Measurements from ENCODE around the gene UGT1A7.

UGT1A7 gene

DNA sequence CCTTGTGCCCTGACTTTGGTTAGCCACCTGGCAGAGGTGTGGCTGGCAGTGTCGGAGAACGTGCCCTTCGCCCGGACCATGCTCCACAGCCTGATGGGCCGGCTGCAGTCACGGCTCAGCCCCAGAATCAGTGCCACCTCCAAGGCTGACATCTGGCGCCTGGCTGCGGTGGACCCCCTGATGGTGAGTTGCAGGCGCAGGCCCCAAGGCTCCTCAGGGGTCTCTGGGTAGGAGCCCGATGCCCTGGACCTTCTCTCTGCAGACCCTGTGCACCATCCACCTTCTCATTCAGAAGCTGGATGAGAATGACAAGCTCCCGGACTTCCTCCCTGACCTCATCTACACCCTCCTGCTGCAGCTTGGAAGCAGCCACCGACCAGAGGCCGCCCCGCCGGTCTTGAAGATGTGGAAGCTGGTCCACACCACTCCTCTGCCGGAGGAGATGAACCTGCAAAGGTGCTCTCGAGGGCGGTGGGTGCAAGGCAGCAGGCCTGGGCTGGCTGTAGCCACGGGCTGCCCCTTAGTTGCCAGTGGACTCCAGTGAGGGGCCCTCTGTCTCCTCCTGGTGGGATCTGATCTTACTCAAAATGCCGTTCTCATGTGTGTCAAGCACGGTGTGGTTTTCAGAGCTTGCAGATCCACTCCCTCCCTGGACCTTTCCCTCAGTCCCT lies 140.5 kb downstream of the UGT1A7 start:
- H3K27ac ChIP-seq (ENCODE audit: low read depth, low read length, poor library complexity, severe bottlenecking) = no peak overlapping the region
- TF ChIP-seq, protein P1, sequence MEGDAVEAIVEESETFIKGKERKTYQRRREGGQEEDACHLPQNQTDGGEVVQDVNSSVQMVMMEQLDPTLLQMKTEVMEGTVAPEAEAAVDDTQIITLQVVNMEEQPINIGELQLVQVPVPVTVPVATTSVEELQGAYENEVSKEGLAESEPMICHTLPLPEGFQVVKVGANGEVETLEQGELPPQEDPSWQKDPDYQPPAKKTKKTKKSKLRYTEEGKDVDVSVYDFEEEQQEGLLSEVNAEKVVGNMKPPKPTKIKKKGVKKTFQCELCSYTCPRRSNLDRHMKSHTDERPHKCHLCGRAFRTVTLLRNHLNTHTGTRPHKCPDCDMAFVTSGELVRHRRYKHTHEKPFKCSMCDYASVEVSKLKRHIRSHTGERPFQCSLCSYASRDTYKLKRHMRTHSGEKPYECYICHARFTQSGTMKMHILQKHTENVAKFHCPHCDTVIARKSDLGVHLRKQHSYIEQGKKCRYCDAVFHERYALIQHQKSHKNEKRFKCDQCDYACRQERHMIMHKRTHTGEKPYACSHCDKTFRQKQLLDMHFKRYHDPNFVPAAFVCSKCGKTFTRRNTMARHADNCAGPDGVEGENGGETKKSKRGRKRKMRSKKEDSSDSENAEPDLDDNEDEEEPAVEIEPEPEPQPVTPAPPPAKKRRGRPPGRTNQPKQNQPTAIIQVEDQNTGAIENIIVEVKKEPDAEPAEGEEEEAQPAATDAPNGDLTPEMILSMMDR (IDR thresholded peaks at IDR 0.05; ENCODE audit: low read length) = no peak
- no peak for TF ChIP-seq EZH2 (IDR thresholded peaks at IDR 0.05; ENCODE audit: borderline replicate concordance, low read length)

More for the DNA sequence above, 140.5 kb downstream of the UGT1A7 start:
- H3K9me3 ChIP-seq (ENCODE audit: low read length) = no peaks in the 10 kb centered on the region
- no peak overlapping the region for H3K4me3 ChIP-seq (ENCODE audit: low read depth, low read length, poor library complexity, severe bottlenecking)
- peaks cover 9% of the 10 kb centered on the region; the same call in 1 of the 2 replicates for H3K27me3 ChIP-seq (ENCODE audit: insufficient read depth, low read length)
- no peak overlapping the region for H3K9ac ChIP-seq (ENCODE audit: low read length)
- H3K9me2 ChIP-seq (ENCODE audit: low read depth, low read length) = no peaks in the 10 kb centered on the region
- H3K4me2 ChIP-seq (ENCODE audit: low read length) = no peak overlapping the region
- no peaks in the 10 kb centered on the region for H3K36me3 ChIP-seq (ENCODE audit: insufficient read depth, low read length)
- no peaks in the 10 kb centered on the region for H3K4me1 ChIP-seq (ENCODE audit: insufficient read depth, low read length, severe bottlenecking)
- H2AFZ ChIP-seq (ENCODE audit: low read length) = no peak overlapping the region
- H3F3A ChIP-seq (ENCODE audit: insufficient read depth, low read length) = no peaks in the 10 kb centered on the region
- H4K20me1 ChIP-seq (ENCODE audit: insufficient read depth, low read length) = no peaks in the 10 kb centered on the region
- H3K79me2 ChIP-seq (ENCODE audit: insufficient read depth, low read length) = no peaks in the 10 kb centered on the region
